NCI-H2081 treated with DMSO at 0.1 percent for 48 hours (cell line): ENCODE results near the gene UBASH3B.

ENCODE experiments used
- DNase-seq: peaks from one replicate; lab custom pipeline; 2025; lab: John Stamatoyannopoulos, UW

The UBASH3B gene

GRCh38 chr11:122755409-122755808, 99.9 kb downstream of the UBASH3B start:
- DNase-seq, result no peak

GRCh38 chr11:122755941-122756340, 100.4 kb downstream of the UBASH3B start:
- no peak for DNase-seq

- no peak for DNase-seq
Observed at GRCh38 chr11:122756417-122756816, 100.9 kb downstream of the UBASH3B start.

GRCh38 chr11:122757201-122757600, 101.7 kb downstream of the UBASH3B start:
- no peak for DNase-seq

GRCh38 chr11:122758339-122758738, 102.8 kb downstream of the UBASH3B start:
- DNase-seq, result no peak

GRCh38 chr11:122758974-122759373, 103.5 kb downstream of the UBASH3B start:
- peak; percentile 14 for DNase-seq

GRCh38 chr11:122763108-122763507, 107.6 kb downstream of the UBASH3B start:
- DNase-seq, result no peak

- DNase-seq, result no peak
Observed at GRCh38 chr11:122764371-122765090, 109.0 kb downstream of the UBASH3B start.

GRCh38 chr11:122765487-122766131, 110.1 kb downstream of the UBASH3B start:
- no peak for DNase-seq

- DNase-seq, result no peak
Observed at GRCh38 chr11:122769126-122769780, 113.7 kb downstream of the UBASH3B start.

GRCh38 chr11:122772945-122773344, 117.4 kb downstream of the UBASH3B start:
- no peak for DNase-seq

- DNase-seq, result no peak
Observed at GRCh38 chr11:122773781-122774266, 118.3 kb downstream of the UBASH3B start.

GRCh38 chr11:122775675-122776271, 120.3 kb downstream of the UBASH3B start:
- no peak for DNase-seq

GRCh38 chr11:122776546-122776945, 121.0 kb downstream of the UBASH3B start:
- no peak for DNase-seq

- DNase-seq, result no peak
Observed at GRCh38 chr11:122777343-122777742, 121.8 kb downstream of the UBASH3B start.

- DNase-seq, result no peak
Observed at GRCh38 chr11:122778148-122778547, 122.6 kb downstream of the UBASH3B start.

- no peak for DNase-seq
Observed at GRCh38 chr11:122779047-122779629, 123.6 kb downstream of the UBASH3B start.

GRCh38 chr11:122780296-122780949, 124.9 kb downstream of the UBASH3B start:
- no peak for DNase-seq

GRCh38 chr11:122781378-122782195, 126.1 kb downstream of the UBASH3B start:
- peak; percentile 52 for DNase-seq

GRCh38 chr11:122782222-122782621, 126.7 kb downstream of the UBASH3B start:
- no peak for DNase-seq
